ENCODE measurements around the gene CREBBP.

CREBBP gene

DNA sequence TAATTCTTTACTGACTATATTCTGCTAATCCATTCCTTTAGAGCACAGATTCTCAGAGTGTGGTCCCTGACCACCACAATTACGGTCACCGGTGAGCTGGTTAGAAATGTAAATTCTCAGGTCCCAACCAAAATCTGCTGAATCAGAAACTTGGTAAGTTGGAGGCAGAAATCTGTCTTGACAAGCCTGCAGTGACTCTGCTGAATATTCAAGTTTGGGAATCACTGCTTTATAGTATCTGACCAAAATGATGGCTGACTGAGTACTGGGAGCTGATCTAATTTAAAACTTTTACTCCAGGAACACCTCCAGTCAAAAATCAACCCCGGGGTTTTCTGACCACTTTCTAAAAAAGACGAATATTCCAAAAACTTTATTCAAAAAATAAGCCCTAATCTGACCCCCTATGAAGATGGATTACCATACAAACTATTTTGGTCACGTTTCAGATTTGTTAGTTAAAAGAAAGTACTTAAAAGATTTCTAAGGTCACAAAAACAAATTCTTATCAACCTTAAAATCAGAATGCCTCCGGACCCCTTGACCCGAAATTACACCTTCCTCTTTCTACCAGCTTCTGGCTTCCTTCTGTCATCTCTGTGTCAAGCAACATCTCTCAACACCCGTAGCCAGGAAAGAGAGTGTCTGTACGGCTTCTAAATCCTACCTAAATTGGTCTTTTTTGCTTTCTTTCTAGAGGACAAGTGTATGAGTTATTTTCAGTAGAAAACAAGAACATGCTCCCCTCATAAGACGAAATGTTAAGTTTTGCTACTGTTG, 38.6 kb downstream of the CREBBP start:
- TF ChIP-seq SIN3A (IDR thresholded peaks at IDR 0.05; ENCODE audit: borderline replicate concordance, insufficient read depth, low read length) (no peak), REST (IDR thresholded peaks at IDR 0.05; ENCODE audit: insufficient read depth in 1 of 2, low read depth in 2 of 2, low read length in 2 of 2) (no peak), FOXP2 (optimal IDR thresholded peaks at IDR 0.05; ENCODE audit: borderline replicate concordance, extremely low read depth, extremely low read length, insufficient read depth) (no peak), TAF1 (IDR thresholded peaks at IDR 0.05; ENCODE audit: borderline replicate concordance, insufficient read depth, low read length) (no peak), POLR2AphosphoS5 (IDR thresholded peaks at IDR 0.05; ENCODE audit: low read depth, low read length) (no peak)

- TF ChIP-seq REST (IDR thresholded peaks at IDR 0.05; ENCODE audit: insufficient read depth in 1 of 2, low read depth in 2 of 2, low read length in 2 of 2), result no peak
Observed at GRCh38 chr16:3839402-3840184, 40.9 kb downstream of the CREBBP start.

GRCh38 chr16:3838600-3839401, 41.7 kb downstream of the CREBBP start:
- TF ChIP-seq TAF1 (IDR thresholded peaks at IDR 0.05; ENCODE audit: borderline replicate concordance, insufficient read depth, low read length) (no peak), FOXP2 (optimal IDR thresholded peaks at IDR 0.05; ENCODE audit: borderline replicate concordance, extremely low read depth, extremely low read length, insufficient read depth) (no peak), POLR2AphosphoS5 (IDR thresholded peaks at IDR 0.05; ENCODE audit: low read depth, low read length) (no peak), REST (IDR thresholded peaks at IDR 0.05; ENCODE audit: insufficient read depth in 1 of 2, low read depth in 2 of 2, low read length in 2 of 2) (no peak), SIN3A (IDR thresholded peaks at IDR 0.05; ENCODE audit: borderline replicate concordance, insufficient read depth, low read length) (no peak)

GRCh38 chr16:3837851-3838586, 42.5 kb downstream of the CREBBP start:
- TF ChIP-seq TAF1 (IDR thresholded peaks at IDR 0.05; ENCODE audit: borderline replicate concordance, insufficient read depth, low read length) (no peak), FOXP2 (optimal IDR thresholded peaks at IDR 0.05; ENCODE audit: borderline replicate concordance, extremely low read depth, extremely low read length, insufficient read depth) (no peak), REST (IDR thresholded peaks at IDR 0.05; ENCODE audit: insufficient read depth in 1 of 2, low read depth in 2 of 2, low read length in 2 of 2) (no peak), SIN3A (IDR thresholded peaks at IDR 0.05; ENCODE audit: borderline replicate concordance, insufficient read depth, low read length) (no peak), POLR2AphosphoS5 (IDR thresholded peaks at IDR 0.05; ENCODE audit: low read depth, low read length) (no peak)
